Neural progenitor cell (in vitro differentiated cells): ENCODE results near the gene RNASE13. TPM values are rescaled to one million over a fixed set of nuclear protein-coding genes. Genes with fewer than 3 reads are reported as not detected.
"Not testable (repeated sequence)": the region's sequence is repeated elsewhere in the genome, so short reads cannot be mapped to it uniquely, and the experiment has no call there.

Source experiments
- DNase-seq: peaks from one replicate; pipeline ENCODE4 v3.0.0-alpha.2; 2016; ENCODE audit warnings: low spot score
- H2AFZ ChIP-seq: fragments of 200-600 bp; sonication (generic); replicated peaks from 2 replicates; pipeline ENCODE4 v1.6.1; 2016; ENCODE audit warnings: antibody characterized with exemption
- H3F3A ChIP-seq: fragments of 200-600 bp; sonication (generic); 2 replicates; pipeline ENCODE4 v1.6.1; 2016; ENCODE audit warnings: antibody characterized with exemption, low read depth
- H3K27ac ChIP-seq: fragments of 200-600 bp; sonication (generic); 2 replicates; pipeline ENCODE4 v1.5.1; 2016; ENCODE audit warnings: mild to moderate bottlenecking
- H3K27me3 ChIP-seq: fragments of 200-600 bp; sonication (generic); 2 replicates; pipeline ENCODE4 v1.6.1; 2016; ENCODE audit warnings: mild to moderate bottlenecking, moderate library complexity
- H3K36me3 ChIP-seq: fragments of 200-600 bp; sonication (generic); 2 replicates; pipeline ENCODE4 v1.5.1; 2016
- H3K4me1 ChIP-seq: fragments of 200-600 bp; sonication (generic); 2 replicates; pipeline ENCODE4 v1.6.1; 2016; ENCODE audit warnings: mixed run types
- H3K4me2 ChIP-seq: fragments of 200-600 bp; sonication (generic); 2 replicates; pipeline ENCODE4 v1.6.1; 2016
- H3K4me3 ChIP-seq: fragments of 200-600 bp; sonication (generic); 2 replicates; pipeline ENCODE4 v1.5.1; 2016
- H3K79me2 ChIP-seq: fragments of 200-600 bp; sonication (generic); 2 replicates; pipeline ENCODE4 v1.6.1; 2016; ENCODE audit warnings: low read depth
- H3K9ac ChIP-seq: fragments of 200-600 bp; sonication (generic); 2 replicates; pipeline ENCODE4 v1.6.1; 2016
- H3K9me3 ChIP-seq: fragments of 200-600 bp; sonication (generic); 2 replicates; pipeline ENCODE4 v1.5.1; 2016; ENCODE audit warnings: low read depth
- H4K20me1 ChIP-seq: fragments of 200-600 bp; sonication (generic); 2 replicates; pipeline ENCODE4 v1.6.1; 2016; ENCODE audit warnings: low read depth
- H3K27ac Mint-ChIP-seq: 3 replicates; pipeline ENCODE4 v1.8.0; 2021; ENCODE audit warnings: mixed read lengths
- H3K27me3 Mint-ChIP-seq: 2 replicates; pipeline ENCODE4 v1.8.0; 2022; ENCODE audit warnings: low read depth, mild to moderate bottlenecking, inconsistent platforms, moderate library complexity, mixed read lengths; ENCODE audit not compliant: insufficient read depth
- H3K36me3 Mint-ChIP-seq: 3 replicates; pipeline ENCODE4 v1.8.0; 2021; ENCODE audit warnings: mixed read lengths
- H3K4me1 Mint-ChIP-seq: 3 replicates; pipeline ENCODE4 v1.8.0; 2021; ENCODE audit warnings: mixed read lengths
- H3K4me3 Mint-ChIP-seq: 3 replicates; pipeline ENCODE4 v1.8.0; 2021; ENCODE audit warnings: mild to moderate bottlenecking, moderate library complexity, mixed read lengths
- H3K9me3 Mint-ChIP-seq: 3 replicates; pipeline ENCODE4 v1.8.0; 2020; ENCODE audit warnings: mixed read lengths
- EZH2 ChIP-seq: fragments of 200-600 bp; sonication (generic); IDR thresholded peaks from 2 replicates; pipeline ENCODE4 v1.6.1; 2017; ENCODE audit warnings: antibody characterized with exemption, mild to moderate bottlenecking, moderate library complexity
- EZH2phosphoT487 ChIP-seq: fragments of 200-600 bp; sonication (generic); IDR thresholded peaks from 2 replicates; pipeline ENCODE4 v1.6.1; 2017; ENCODE audit warnings: antibody characterized with exemption
- total RNA-seq: library from RNA; depleted of rRNA; stranded (reverse); fragments of >200 nt; gene quantifications from 2 replicates; pipeline ENCODE4 v1.2.3, GENCODE V29; 2015; ENCODE audit warnings: low replicate concordance
- TF ChIP-seq, protein P1 (sequence below): fragments of 200-600 bp; sonication (generic); IDR thresholded peaks from 2 replicates; pipeline ENCODE4 v1.5.1; 2017; ENCODE audit warnings: antibody characterized with exemption, mild to moderate bottlenecking

Gene RNASE13
- total RNA-seq, 1 donor from 2014 or later = not detected

GRCh38 chr14:21042918-21043317, 8.3 kb upstream of the RNASE13 start:
- Mint-ChIP-seq H3K36me3 (no peaks in the 10 kb centered on the region), H3K27ac (no peak overlapping the region), H3K9me3 (no peaks in the 10 kb centered on the region), H3K4me1 (peaks cover 14% of the 10 kb centered on the region), H3K4me3 (no peak overlapping the region), H3K27me3 (peaks cover 10% of the 10 kb centered on the region)
- DNase-seq = no peak
- Histone ChIP-seq H3K4me2 (no peak overlapping the region), H3K4me1 (peaks cover 11% of the 10 kb centered on the region), H3K9me3 (no peaks in the 10 kb centered on the region), H3K27me3 (peaks cover 10% of the 10 kb centered on the region), H3K36me3 (no peaks in the 10 kb centered on the region), H3K4me3 (no peak overlapping the region), H3K9ac (no peak overlapping the region), H3F3A (no peaks in the 10 kb centered on the region), H2AFZ (no peak overlapping the region), H3K27ac (no peak overlapping the region), H4K20me1 (no peaks in the 10 kb centered on the region), H3K79me2 (no peaks in the 10 kb centered on the region)
- TF ChIP-seq, protein P1, sequence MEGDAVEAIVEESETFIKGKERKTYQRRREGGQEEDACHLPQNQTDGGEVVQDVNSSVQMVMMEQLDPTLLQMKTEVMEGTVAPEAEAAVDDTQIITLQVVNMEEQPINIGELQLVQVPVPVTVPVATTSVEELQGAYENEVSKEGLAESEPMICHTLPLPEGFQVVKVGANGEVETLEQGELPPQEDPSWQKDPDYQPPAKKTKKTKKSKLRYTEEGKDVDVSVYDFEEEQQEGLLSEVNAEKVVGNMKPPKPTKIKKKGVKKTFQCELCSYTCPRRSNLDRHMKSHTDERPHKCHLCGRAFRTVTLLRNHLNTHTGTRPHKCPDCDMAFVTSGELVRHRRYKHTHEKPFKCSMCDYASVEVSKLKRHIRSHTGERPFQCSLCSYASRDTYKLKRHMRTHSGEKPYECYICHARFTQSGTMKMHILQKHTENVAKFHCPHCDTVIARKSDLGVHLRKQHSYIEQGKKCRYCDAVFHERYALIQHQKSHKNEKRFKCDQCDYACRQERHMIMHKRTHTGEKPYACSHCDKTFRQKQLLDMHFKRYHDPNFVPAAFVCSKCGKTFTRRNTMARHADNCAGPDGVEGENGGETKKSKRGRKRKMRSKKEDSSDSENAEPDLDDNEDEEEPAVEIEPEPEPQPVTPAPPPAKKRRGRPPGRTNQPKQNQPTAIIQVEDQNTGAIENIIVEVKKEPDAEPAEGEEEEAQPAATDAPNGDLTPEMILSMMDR = no peak
- TF ChIP-seq EZH2 (no peak), EZH2phosphoT487 (no peak)

DNA sequence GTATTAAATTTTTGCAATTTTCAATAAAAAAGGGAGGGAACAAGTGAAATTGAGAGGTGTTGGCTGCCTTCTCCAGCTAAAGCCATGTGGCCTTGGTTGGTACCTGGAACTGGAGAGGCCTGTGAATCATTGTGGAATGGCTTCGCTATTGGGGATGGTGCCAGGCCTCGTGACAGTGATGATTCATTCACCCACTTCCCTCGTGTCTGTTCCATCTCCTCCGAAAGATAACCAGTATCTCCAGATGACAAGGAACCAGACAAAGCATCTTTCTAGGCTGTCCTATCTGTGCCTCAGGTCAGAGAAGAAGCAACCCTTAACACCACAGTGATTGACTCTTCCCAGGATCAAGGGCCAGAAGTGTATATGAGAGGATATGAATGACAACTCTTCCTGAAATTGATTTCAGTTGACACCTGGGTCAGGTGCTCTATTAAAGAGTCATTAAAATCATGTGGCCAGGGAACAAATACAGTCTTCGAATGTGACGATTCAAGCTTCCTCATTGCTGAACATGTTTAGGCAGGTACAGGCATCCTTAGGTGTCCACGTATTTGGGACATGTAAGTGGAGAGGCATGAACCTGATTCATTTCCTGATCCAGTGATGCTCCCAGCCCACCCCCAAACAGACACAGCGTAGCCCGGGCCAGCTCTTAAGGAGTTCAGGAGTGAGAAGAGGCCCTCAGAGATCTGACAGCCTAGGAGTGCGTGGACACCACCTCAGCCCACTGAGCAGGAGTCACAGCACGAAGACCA, 7.2 kb upstream of the RNASE13 start, which contains the start of gene RNASE7:
TSS of gene RNASE7 (plus strand) at position 687 of the 758 bp plus-strand sequence. CDS start 631 bp downstream, outside the sequence.
- no peak for DNase-seq
- Histone ChIP-seq H3K79me2 (no peaks in the 10 kb centered on the region), H3K4me2 (no peak within 1 kb of the TSS), H3K4me1 (peaks cover 11% of the 10 kb centered on the region), H3K27ac (no peak within 1 kb of the TSS), H3K27me3 (peaks cover 10% of the 10 kb centered on the region), H3K4me3 (no peak within 1 kb of the TSS), H4K20me1 (no peaks in the 10 kb centered on the region), H3K9ac (no peak within 1 kb of the TSS), H3F3A (no peaks in the 10 kb centered on the region), H2AFZ (no peak within 1 kb of the TSS), H3K9me3 (no peaks in the 10 kb centered on the region), H3K36me3 (no peaks in the 10 kb centered on the region)
- peaks cover 14% of the 10 kb centered on the region for H3K4me1 Mint-ChIP-seq
- H3K27me3 Mint-ChIP-seq = peaks cover 10% of the 10 kb centered on the region
- no peaks in the 10 kb centered on the region for H3K36me3 Mint-ChIP-seq
- H3K9me3 Mint-ChIP-seq = no peaks in the 10 kb centered on the region
- H3K4me3 Mint-ChIP-seq = no peak within 1 kb of the TSS
- TF ChIP-seq, protein P1 = no peak
- no peak for TF ChIP-seq EZH2
- TF ChIP-seq EZH2phosphoT487 = no peak
- H3K27ac Mint-ChIP-seq = no peak within 1 kb of the TSS

GRCh38 chr14:21040941-21041340, 6.3 kb upstream of the RNASE13 start:
- not testable (repeated sequence) for H3K4me2 ChIP-seq, H3K4me3 Mint-ChIP-seq, H3K27ac Mint-ChIP-seq, H3K9ac ChIP-seq, H2AFZ ChIP-seq, H4K20me1 ChIP-seq, H3K4me3 ChIP-seq, H3K9me3 ChIP-seq, H3K36me3 ChIP-seq, H3F3A ChIP-seq, H3K79me2 ChIP-seq, H3K27ac ChIP-seq, DNase-seq, H3K36me3 Mint-ChIP-seq, H3K9me3 Mint-ChIP-seq
- peaks cover 11% of the 10 kb centered on the region for H3K4me1 ChIP-seq
- Mint-ChIP-seq H3K4me1 (peaks cover 14% of the 10 kb centered on the region), H3K27me3 (peaks cover 10% of the 10 kb centered on the region)
- peaks cover 10% of the 10 kb centered on the region for H3K27me3 ChIP-seq

DNA sequence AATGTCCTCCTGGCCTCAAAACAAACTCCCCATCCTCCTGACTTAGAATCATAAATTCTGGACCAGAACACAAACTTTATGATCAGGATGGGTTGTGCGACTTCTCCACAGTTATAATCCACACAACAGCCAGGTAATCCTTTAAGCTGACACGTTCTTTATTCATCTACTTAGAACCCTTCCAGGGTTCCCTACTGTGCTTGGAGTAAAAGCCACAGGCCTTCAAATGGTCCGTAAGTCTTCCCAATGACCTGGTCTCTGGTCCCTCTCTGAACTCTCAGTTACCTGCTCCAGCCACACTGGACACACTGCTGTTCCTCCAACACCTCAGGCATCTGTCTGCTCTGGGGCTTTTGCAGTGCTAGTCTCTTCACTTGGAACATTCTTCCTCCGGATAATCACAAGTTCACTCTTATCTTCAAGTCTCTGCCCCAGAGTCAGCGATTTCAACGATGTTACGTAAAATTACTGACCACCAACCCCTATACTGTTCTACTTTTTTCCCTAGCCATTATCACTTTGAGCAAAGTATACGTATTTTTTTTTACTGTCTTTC, 5.8 kb upstream of the RNASE13 start:
- Histone ChIP-seq H3K4me1 (peaks cover 11% of the 10 kb centered on the region), H3K9me3 (no peaks in the 10 kb centered on the region), H3K79me2 (no peaks in the 10 kb centered on the region), H2AFZ (no peak overlapping the region), H3K27me3 (peaks cover 10% of the 10 kb centered on the region), H3F3A (no peaks in the 10 kb centered on the region), H3K27ac (no peak overlapping the region), H3K4me2 (no peak overlapping the region), H4K20me1 (no peaks in the 10 kb centered on the region), H3K4me3 (no peak overlapping the region), H3K9ac (no peak overlapping the region), H3K36me3 (no peaks in the 10 kb centered on the region)
- peaks cover 11% of the 10 kb centered on the region for H3K27me3 Mint-ChIP-seq
- no peaks in the 10 kb centered on the region for H3K36me3 Mint-ChIP-seq
- no peak overlapping the region for H3K4me3 Mint-ChIP-seq
- no peak for DNase-seq
- TF ChIP-seq, protein P1 = no peak
- TF ChIP-seq EZH2 (no peak), EZH2phosphoT487 (no peak)
- no peak overlapping the region for H3K27ac Mint-ChIP-seq
- no peaks in the 10 kb centered on the region for H3K9me3 Mint-ChIP-seq
- H3K4me1 Mint-ChIP-seq = peaks cover 14% of the 10 kb centered on the region
